GM15510 (cell line): ENCODE measurements around the gene UBE2N.

Source experiments
- POLR2A ChIP-seq: IDR thresholded peaks from 3 replicates; pipeline ENCODE4 v1.6.1; 2011; ENCODE audit warnings: borderline replicate concordance; ENCODE audit not compliant: insufficient read length; ENCODE audit errors: extremely low read depth

UBE2N gene

GRCh38 chr12:93358821-93359220 lies 82.9 kb downstream of the UBE2N start:
- TF ChIP-seq POLR2A, result no peak

GRCh38 chr12:93358058-93358457 lies 83.7 kb downstream of the UBE2N start:
- no peak for TF ChIP-seq POLR2A

GRCh38 chr12:93356214-93356613 lies 85.5 kb downstream of the UBE2N start:
- no peak for TF ChIP-seq POLR2A
